Astrocyte of the spinal cord (primary cell): Measurements from ENCODE around the gene ADTRP.

Source experiments
- DNase-seq: peaks from one replicate; pipeline ENCODE4 v3.0.0; 2011; ENCODE audit warnings: low read depth, low spot score
- H3K4me3 ChIP-seq: 2 replicates; pipeline ENCODE4 v1.5.1; 2011; ENCODE audit warnings: low read depth, mild to moderate bottlenecking, low read length, moderate library complexity
- in situ Hi-C: cut with HindIII; loops from 2 replicates; pipeline ENCODE4 v1.10.0; 2017; ENCODE audit warnings: low sequenced_read_pairs
- TF ChIP-seq, protein P1 (sequence below): IDR thresholded peaks from 2 replicates; pipeline ENCODE4 v1.5.1; 2012; ENCODE audit warnings: low read depth, mild to moderate bottlenecking, low read length, inconsistent platforms

Gene ADTRP

GRCh38 chr6:11714798-11715285, 63.8 kb downstream of the ADTRP start:
- in situ Hi-C loops = no loop called here
- H3K4me3 ChIP-seq = no peak overlapping the region
- TF ChIP-seq, protein P1, sequence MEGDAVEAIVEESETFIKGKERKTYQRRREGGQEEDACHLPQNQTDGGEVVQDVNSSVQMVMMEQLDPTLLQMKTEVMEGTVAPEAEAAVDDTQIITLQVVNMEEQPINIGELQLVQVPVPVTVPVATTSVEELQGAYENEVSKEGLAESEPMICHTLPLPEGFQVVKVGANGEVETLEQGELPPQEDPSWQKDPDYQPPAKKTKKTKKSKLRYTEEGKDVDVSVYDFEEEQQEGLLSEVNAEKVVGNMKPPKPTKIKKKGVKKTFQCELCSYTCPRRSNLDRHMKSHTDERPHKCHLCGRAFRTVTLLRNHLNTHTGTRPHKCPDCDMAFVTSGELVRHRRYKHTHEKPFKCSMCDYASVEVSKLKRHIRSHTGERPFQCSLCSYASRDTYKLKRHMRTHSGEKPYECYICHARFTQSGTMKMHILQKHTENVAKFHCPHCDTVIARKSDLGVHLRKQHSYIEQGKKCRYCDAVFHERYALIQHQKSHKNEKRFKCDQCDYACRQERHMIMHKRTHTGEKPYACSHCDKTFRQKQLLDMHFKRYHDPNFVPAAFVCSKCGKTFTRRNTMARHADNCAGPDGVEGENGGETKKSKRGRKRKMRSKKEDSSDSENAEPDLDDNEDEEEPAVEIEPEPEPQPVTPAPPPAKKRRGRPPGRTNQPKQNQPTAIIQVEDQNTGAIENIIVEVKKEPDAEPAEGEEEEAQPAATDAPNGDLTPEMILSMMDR = no peak

GRCh38 chr6:11714116-11714797, 64.3 kb downstream of the ADTRP start:
- TF ChIP-seq, protein P1 = no peak
- H3K4me3 ChIP-seq = no peak overlapping the region
- in situ Hi-C loops = no loop called here
- DNase-seq = no peak

More at GRCh38 chr6:11714798-11715285, 63.8 kb downstream of the ADTRP start:
- no peak for DNase-seq

DNA sequence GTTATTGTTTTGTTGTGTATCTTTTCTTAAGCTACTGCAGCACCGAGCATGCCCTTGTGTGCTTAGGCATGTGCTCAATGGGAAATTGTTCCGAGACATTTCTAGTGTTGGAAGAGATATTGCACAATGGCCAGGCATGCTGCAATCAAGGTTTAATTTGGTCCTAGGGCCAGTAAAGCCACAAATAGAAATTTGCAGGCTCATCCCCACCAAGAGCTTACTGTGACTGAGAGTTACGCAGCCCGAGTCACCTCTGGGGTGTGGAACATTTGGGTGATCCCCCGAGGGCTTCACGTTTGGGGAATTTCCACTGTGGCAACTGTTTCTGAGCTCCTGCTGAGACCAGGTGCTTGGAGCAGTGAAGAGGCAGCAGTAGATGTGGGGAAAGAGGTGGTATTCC, 65.8 kb downstream of the ADTRP start:
- no peak for DNase-seq
- in situ Hi-C loops = no loop called here
- no peak overlapping the region for H3K4me3 ChIP-seq
- TF ChIP-seq, protein P1 = no peak

- no peak for DNase-seq
- in situ Hi-C loops = no loop called here
- TF ChIP-seq, protein P1 = no peak
- no peak overlapping the region for H3K4me3 ChIP-seq
Measured at GRCh38 chr6:11711984-11712711, 66.5 kb downstream of the ADTRP start.

- in situ Hi-C loops = no loop called here
- no peak for DNase-seq
Measured at GRCh38 chr6:11711003-11711983, 67.3 kb downstream of the ADTRP start.

More at GRCh38 chr6:11711003-11711983, 67.3 kb downstream of the ADTRP start:
- TF ChIP-seq, protein P1 = no peak
- no peak overlapping the region for H3K4me3 ChIP-seq
